Measurements from ENCODE around the gene ARID1B. TPM values are rescaled to one million over a fixed set of nuclear protein-coding genes. Genes with fewer than 3 reads are reported as not detected.

ARID1B gene
- total and polyA plus RNA-seq, 7 donors, result 8.1 to 61.1 (median 53.1) TPM

- peak in 1 of 4 donors; percentile 31 for ATAC-seq
- Histone ChIP-seq H3K9me3 (no peaks in the 10 kb centered on the region), H3K27me3 (ENCODE audit: insufficient read depth in 3 of 3, low read length in 2 of 3) (no peaks in the 10 kb centered on the region), H3K4me1 (peaks cover 12% of the 10 kb centered on the region), H3K27ac (no peak overlapping the region), H3K4me3 (no peak overlapping the region), H3K36me3 (ENCODE audit: insufficient read depth in 1 of 2, low read depth in 1 of 2) (peaks cover 0 to 17% of the 10 kb centered on the region in 2 donors)
- DNase-seq, result no peak
- intact Hi-C loops (cut with DNase I), result no loop called here
- no peak for TF ChIP-seq CTCF (IDR thresholded peaks at IDR 0.05)
- WGBS, 3 donors, result 74 to 77% (median 75%) methylated on average over 4 of the region's 4 CpGs
Measured at GRCh38 chr6:157158456-157158855, 381.3 kb downstream of the ARID1B start.

GRCh38 chr6:157158897-157159296 is 381.7 kb downstream of the ARID1B start:
- intact Hi-C loops (cut with DNase I), result no loop called here
- no peak overlapping the region for H3K27ac ChIP-seq
- no peak overlapping the region for H3K4me3 ChIP-seq
- WGBS, 3 donors, result 81 to 90% (median 85%) methylated on average over 3 of the region's 3 CpGs
- ATAC-seq (no peak), DNase-seq (no peak)
- H3K36me3 ChIP-seq (ENCODE audit: insufficient read depth in 1 of 2, low read depth in 1 of 2), result peaks cover 0 to 17% of the 10 kb centered on the region in 2 donors
- no peak for TF ChIP-seq CTCF (IDR thresholded peaks at IDR 0.05)
- H3K27me3 ChIP-seq (ENCODE audit: insufficient read depth in 3 of 3, low read length in 2 of 3), result no peaks in the 10 kb centered on the region
- no peaks in the 10 kb centered on the region for H3K9me3 ChIP-seq
- peaks cover 12% of the 10 kb centered on the region for H3K4me1 ChIP-seq

GRCh38 chr6:157159348-157159747 is 382.2 kb downstream of the ARID1B start:
- no peak for DNase-seq
- peaks cover 0 to 17% of the 10 kb centered on the region in 2 donors for H3K36me3 ChIP-seq (ENCODE audit: insufficient read depth in 1 of 2, low read depth in 1 of 2)
- no peaks in the 10 kb centered on the region for H3K9me3 ChIP-seq
- WGBS, 3 donors, result 72 to 87% (median 87%) methylated on average over 4 of the region's 4 CpGs
- no peak overlapping the region for H3K27ac ChIP-seq
- H3K4me3 ChIP-seq, result no peak overlapping the region
- H3K27me3 ChIP-seq (ENCODE audit: insufficient read depth in 3 of 3, low read length in 2 of 3), result no peaks in the 10 kb centered on the region
- no peak for ATAC-seq
- TF ChIP-seq CTCF (IDR thresholded peaks at IDR 0.05), result no peak
- peaks cover 12% of the 10 kb centered on the region for H3K4me1 ChIP-seq
- intact Hi-C loops (cut with DNase I), result no loop called here

GRCh38 chr6:157161912-157162311 is 384.7 kb downstream of the ARID1B start:
- H3K27ac ChIP-seq, result no peak overlapping the region
- peaks cover 0 to 8% of the 10 kb centered on the region in 2 donors for H3K36me3 ChIP-seq (ENCODE audit: insufficient read depth in 1 of 2, low read depth in 1 of 2)
- no peak overlapping the region for H3K4me3 ChIP-seq
- peaks cover 12% of the 10 kb centered on the region for H3K4me1 ChIP-seq
- intact Hi-C loops (cut with DNase I), result no loop called here
- no peaks in the 10 kb centered on the region for H3K9me3 ChIP-seq
- H3K27me3 ChIP-seq (ENCODE audit: insufficient read depth in 3 of 3, low read length in 2 of 3), result no peaks in the 10 kb centered on the region
- no peak for TF ChIP-seq CTCF (IDR thresholded peaks at IDR 0.05)
- 59 to 84% (median 72%) methylated on average over 4 of the region's 4 CpGs for WGBS, 3 donors
- ATAC-seq (peak in 1 of 4 donors; percentile 41), DNase-seq (no peak)

- no peak overlapping the region for H3K4me3 ChIP-seq
- H3K27ac ChIP-seq, result no peak overlapping the region
- peaks cover 0 to 11% of the 10 kb centered on the region in 2 donors for H3K36me3 ChIP-seq (ENCODE audit: insufficient read depth in 1 of 2, low read depth in 1 of 2)
- ATAC-seq, result peak in 2 of 4 donors; percentile 14
- H3K4me1 ChIP-seq, result peaks cover 12% of the 10 kb centered on the region
- H3K27me3 ChIP-seq (ENCODE audit: insufficient read depth in 3 of 3, low read length in 2 of 3), result no peaks in the 10 kb centered on the region
- TF ChIP-seq CTCF (IDR thresholded peaks at IDR 0.05), result no peak
- intact Hi-C loops (cut with DNase I), result no loop called here
- WGBS, 3 donors, result 67 to 82% (median 68%) methylated on average over 17 of the region's 17 CpGs
- DNase-seq, result no peak
- no peaks in the 10 kb centered on the region for H3K9me3 ChIP-seq
Measured at GRCh38 chr6:157162766-157163433, 385.7 kb downstream of the ARID1B start.
